Gastrocnemius medialis (tissue), 4 donors: Measurements from ENCODE around the gene ELAPOR1. TPM values are rescaled to one million over a fixed set of nuclear protein-coding genes. Genes with fewer than 3 reads are reported as not detected.

ENCODE experiments used
- ATAC-seq, 2 donors: fragments of 150-250 bp; one replicate each; pipeline ENCODE4 v1.9.1; 2016
- DNase-seq, 2 donors: peaks; one replicate each; pipeline ENCODE4 v3.0.0-alpha.2; 2019
- H3K27ac ChIP-seq, 4 donors: fragments of 200-600 bp; sonication (generic); 1 replicate in 1 of 4; 2 replicates in 3 of 4; pipeline ENCODE4 v1.5.1; 2016 to 2018; ENCODE audit warnings: mild to moderate bottlenecking in 2 of 4, moderate library complexity in 1 of 4
- H3K27me3 ChIP-seq, 3 donors: fragments of 200-600 bp; sonication (generic) in 2 of 3; 1 replicate in 1 of 3; 2 replicates in 2 of 3; pipeline versions ENCODE4 v1.5.1 to v1.6.0; 2016 to 2019; ENCODE audit warnings: mild to moderate bottlenecking in 1 of 3, moderate library complexity in 1 of 3
- H3K36me3 ChIP-seq, 2 donors: fragments of 200-600 bp; sonication (generic) in 1 of 2; one replicate each; pipeline ENCODE4 v1.5.1; 2017 to 2018
- H3K4me1 ChIP-seq, 2 donors: fragments of 200-600 bp; sonication (generic) in 1 of 2; one replicate each; pipeline ENCODE4 v1.5.1; 2016 to 2017; ENCODE audit warnings: mild to moderate bottlenecking in 2 of 2
- H3K4me3 ChIP-seq, 4 donors: fragments of 200-600 bp; sonication (generic) in 3 of 4; 1 replicate in 1 of 4; 2 replicates in 3 of 4; pipeline ENCODE4 v1.5.1; 2016 to 2019; ENCODE audit warnings: mild to moderate bottlenecking in 2 of 4
- H3K9me3 ChIP-seq, 3 donors: fragments of 200-600 bp; sonication (generic) in 2 of 3; 1 replicate in 1 of 3; 2 replicates in 2 of 3; pipeline ENCODE4 v1.5.1; 2016 to 2019
- CTCF ChIP-seq, 5 experiments: fragments of 450-650 bp in 3 of 5; fragments of 200-600 bp in 2 of 5; sonication (generic) in 2 of 5; IDR thresholded peaks in 4 of 5; conservative IDR thresholded peaks in 1 of 5; 1 replicate in 4 of 5; 2 replicates in 1 of 5; pipeline ENCODE4 v1.5.1; 2016 to 2019; ENCODE audit warnings: antibody characterized with exemption in 5 of 5, mild to moderate bottlenecking in 3 of 5, moderate library complexity in 3 of 5
- POLR2A ChIP-seq, 2 donors: fragments of 450-650 bp; IDR thresholded peaks; one replicate each; pipeline ENCODE4 v1.6.1; 2017; ENCODE audit warnings: antibody characterized with exemption in 2 of 2, mild to moderate bottlenecking in 2 of 2, moderate library complexity in 2 of 2
- in situ Hi-C, 4 donors: fragments of 200-750 bp; cut with MboI; loops; one replicate each; pipeline versions ENCODE4 v1.15.0 to v1.8.0; 2017; ENCODE audit warnings: low sequenced_read_pairs in 4 of 4
- intact Hi-C: fragments of 100-400 bp; cut with DNase I; formaldehyde crosslinking; loops from one replicate; pipeline ENCODE4 v1.15.1; 2023; ENCODE audit warnings: low total_unique reads
- total RNA-seq, 4 donors: library from RNA; depleted of rRNA; stranded (reverse); fragments of >200 nt; gene quantifications; one replicate each; pipeline versions ENCODE4 v1.1.0 to v1.2.3, GENCODE V29; 2016

The ELAPOR1 gene
- total RNA-seq, 4 donors from 2014 or later, result 0.17 TPM; not detected in 3

GRCh38 chr1:109094871-109095270 is 19.0 kb upstream of the ELAPOR1 start:
- H3K36me3 ChIP-seq, result peaks cover 0 to 30% of the 10 kb centered on the region in 2 donors
- peaks cover 48 to 50% of the 10 kb centered on the region in 2 donors for H3K4me1 ChIP-seq
- ATAC-seq (no peak), DNase-seq (no peak)
- H3K27ac ChIP-seq, result peak overlapping the region; percentile 15 to 69 (median 30)
- H3K9me3 ChIP-seq, result no peaks in the 10 kb centered on the region
- intact Hi-C loops (loop anchor here (10.0 kb wide), 1 partner anchor 350 kb away; the partner anchor contains the start of gene STXBP3), in situ Hi-C loops (loop anchor here in 1 of 4 donors (10.0 kb wide), 1 partner anchor 130 kb away; the partner anchor contains the start of gene CLCC1)
- no peak overlapping the region for H3K4me3 ChIP-seq
- TF ChIP-seq POLR2A (IDR thresholded peaks at IDR 0.05), result no peak
- no peak for TF ChIP-seq CTCF (IDR thresholded peaks at IDR 0.05 in 4 of 5, conservative IDR thresholded peaks at IDR 0.05 in 1 of 5)
- no peaks in the 10 kb centered on the region for H3K27me3 ChIP-seq

- H3K4me1 ChIP-seq, result peaks cover 48 to 49% of the 10 kb centered on the region in 2 donors
- DNase-seq, result no peak
- no peak for ATAC-seq
- no peak overlapping the region for H3K4me3 ChIP-seq
- H3K36me3 ChIP-seq, result peaks cover 0 to 30% of the 10 kb centered on the region in 2 donors
- in situ Hi-C loops (loop anchor here in 1 of 4 donors (10.0 kb wide), 1 partner anchor 131 kb away; the partner anchor contains the start of gene CLCC1), intact Hi-C loops (loop anchor here (10.0 kb wide), 1 partner anchor 351 kb away; the partner anchor contains the start of gene STXBP3)
- TF ChIP-seq CTCF (IDR thresholded peaks at IDR 0.05 in 4 of 5, conservative IDR thresholded peaks at IDR 0.05 in 1 of 5), result no peak
- no peak for TF ChIP-seq POLR2A (IDR thresholded peaks at IDR 0.05)
- H3K27me3 ChIP-seq, result no peaks in the 10 kb centered on the region
- H3K27ac ChIP-seq, result peak overlapping the region in 2 of 4 donors; percentile 15 to 69
- H3K9me3 ChIP-seq, result no peaks in the 10 kb centered on the region
These were observed 18.3 kb upstream of the ELAPOR1 start for GRCh38 chr1:109095631-109096030.

GRCh38 chr1:109096120-109096519 is 17.8 kb upstream of the ELAPOR1 start:
- Histone ChIP-seq H3K4me3 (no peak overlapping the region), H3K27ac (peak overlapping the region in 2 of 4 donors; percentile 14 to 69), H3K4me1 (peaks cover 48 to 49% of the 10 kb centered on the region in 2 donors), H3K36me3 (peaks cover 0 to 30% of the 10 kb centered on the region in 2 donors), H3K9me3 (no peaks in the 10 kb centered on the region), H3K27me3 (no peaks in the 10 kb centered on the region)
- intact Hi-C loops (loop anchor here (10.0 kb wide), 1 partner anchor 351 kb away; the partner anchor contains the start of gene STXBP3), in situ Hi-C loops (loop anchor here in 1 of 4 donors (10.0 kb wide), 1 partner anchor 131 kb away; the partner anchor contains the start of gene CLCC1)
- TF ChIP-seq POLR2A (IDR thresholded peaks at IDR 0.05) (no peak), CTCF (IDR thresholded peaks at IDR 0.05 in 4 of 5, conservative IDR thresholded peaks at IDR 0.05 in 1 of 5) (no peak)
- DNase-seq (no peak), ATAC-seq (no peak)

- peak overlapping the region; percentile 76 to 99 (median 93) for H3K4me3 ChIP-seq
- peak; percentile 96 to 97 for DNase-seq
- H3K27me3 ChIP-seq, result no peaks in the 10 kb centered on the region
- peak overlapping the region; percentile 96 to 100 (median 98) for H3K27ac ChIP-seq
- TF ChIP-seq POLR2A (IDR thresholded peaks at IDR 0.05) (peak; percentile 94 to 95), CTCF (IDR thresholded peaks at IDR 0.05 in 4 of 5, conservative IDR thresholded peaks at IDR 0.05 in 1 of 5) (peak; percentile 80 to 92 (median 85))
- H3K9me3 ChIP-seq, result no peaks in the 10 kb centered on the region
- intact Hi-C loops (loop anchor here (1.0 to 10.0 kb wide), 7 partner anchors 10 to 408 kb away; partner anchors contain the start of genes PRPF38B, SARS1, SORT1 and STXBP3), in situ Hi-C loops (loop anchor here in 1 of 4 donors (10.0 kb wide), 2 partner anchors 115 to 135 kb away; partner anchors contain the start of genes CLCC1 and SARS1)
- H3K4me1 ChIP-seq, result peaks cover 16 to 23% of the 10 kb centered on the region in 2 donors
- H3K36me3 ChIP-seq, result peaks cover 0 to 7% of the 10 kb centered on the region in 2 donors
- ATAC-seq, result peak; percentile 97 to 98
These were observed 13.8 kb upstream of the ELAPOR1 start for GRCh38 chr1:109099938-109100773.
